H9 (cell line): ENCODE data around the gene WDR20. TPM values are rescaled to one million over a fixed set of nuclear protein-coding genes. Genes with fewer than 3 reads are reported as not detected.

Source experiments
- DNase-seq: peaks from one replicate; pipeline ENCODE4 v3.0.0-alpha.2; 2017
- H2AFZ ChIP-seq: one replicate; pipeline ENCODE4 v1.6.1; 2013; ENCODE audit warnings: mild to moderate bottlenecking, low read length, control low read depth, moderate library complexity
- H2AK5ac ChIP-seq: 2 replicates; pipeline ENCODE4 v1.6.1; 2013; ENCODE audit warnings: low read length, control low read depth, mixed read lengths; ENCODE audit not compliant: insufficient read length
- H2BK120ac ChIP-seq: one replicate; pipeline ENCODE4 v1.6.1; 2013; ENCODE audit warnings: low read depth, mild to moderate bottlenecking, low read length, control low read depth, inconsistent platforms; ENCODE audit not compliant: poor library complexity, severe bottlenecking
- H2BK12ac ChIP-seq: 2 replicates; pipeline ENCODE4 v1.6.1; 2013; ENCODE audit warnings: low read length, control low read depth, mixed read lengths, low read depth; ENCODE audit not compliant: insufficient read length
- H2BK15ac ChIP-seq: 2 replicates; pipeline ENCODE4 v1.6.1; 2013; ENCODE audit warnings: low read depth, low read length, control low read depth
- H2BK20ac ChIP-seq: one replicate; pipeline ENCODE4 v1.6.1; 2013; ENCODE audit warnings: low read depth, mild to moderate bottlenecking, low read length, control low read depth, inconsistent platforms; ENCODE audit not compliant: poor library complexity, severe bottlenecking
- H2BK5ac ChIP-seq: 2 replicates; pipeline ENCODE4 v1.6.1; 2013; ENCODE audit warnings: low read length, control low read depth, mixed read lengths; ENCODE audit not compliant: insufficient read length
- H3K14ac ChIP-seq: 2 replicates; pipeline ENCODE4 v1.6.1; 2013; ENCODE audit warnings: low read length, control low read depth; ENCODE audit not compliant: insufficient read depth
- H3K18ac ChIP-seq: 2 replicates; pipeline ENCODE4 v1.6.1; 2013; ENCODE audit warnings: low read depth, mild to moderate bottlenecking, mixed read lengths, low read length, control low read depth; ENCODE audit not compliant: insufficient read length
- H3K23ac ChIP-seq: 2 replicates; pipeline ENCODE4 v1.6.1; 2013; ENCODE audit warnings: low read length, control low read depth, mixed read lengths, low read depth; ENCODE audit not compliant: insufficient read length
- H3K23me2 ChIP-seq: 2 replicates; pipeline ENCODE4 v1.6.1; 2013; ENCODE audit warnings: low read depth, mild to moderate bottlenecking, mixed read lengths, low read length, control low read depth; ENCODE audit not compliant: insufficient read length, poor library complexity, severe bottlenecking
- H3K27ac ChIP-seq: 2 replicates; pipeline ENCODE4 v1.5.1; 2013; ENCODE audit warnings: low read length, control low read depth, mixed read lengths, low read depth; ENCODE audit not compliant: insufficient read length
- H3K27me3 ChIP-seq: 2 replicates; pipeline ENCODE4 v1.6.1; 2013; ENCODE audit warnings: low read length, control low read depth, inconsistent platforms; ENCODE audit not compliant: insufficient read depth
- H3K4ac ChIP-seq: 2 replicates; pipeline ENCODE4 v1.6.1; 2013; ENCODE audit warnings: low read depth, mild to moderate bottlenecking, control low read depth, inconsistent platforms, low read length, moderate library complexity
- H3K4me1 ChIP-seq: 2 replicates; pipeline ENCODE4 v1.6.1; 2013; ENCODE audit warnings: low read length, control low read depth, inconsistent platforms; ENCODE audit not compliant: insufficient read depth
- H3K4me2 ChIP-seq: 2 replicates; pipeline ENCODE4 v1.6.1; 2013; ENCODE audit warnings: low read length, control low read depth, mixed read lengths; ENCODE audit not compliant: insufficient read length, insufficient read depth
- H3K56ac ChIP-seq: 2 replicates; pipeline ENCODE4 v1.6.1; 2013; ENCODE audit warnings: low read depth, mild to moderate bottlenecking, mixed read lengths, low read length, control low read depth; ENCODE audit not compliant: insufficient read length
- H3K79me1 ChIP-seq: 2 replicates; pipeline ENCODE4 v1.6.1; 2013; ENCODE audit warnings: low read depth, mild to moderate bottlenecking, moderate library complexity, low read length, control low read depth, inconsistent platforms; ENCODE audit not compliant: insufficient read depth, poor library complexity, severe bottlenecking
- H3K79me2 ChIP-seq: 2 replicates; pipeline ENCODE4 v1.6.1; 2013; ENCODE audit warnings: low read length, control low read depth, inconsistent platforms; ENCODE audit not compliant: insufficient read depth
- H3K9ac ChIP-seq: 2 replicates; pipeline ENCODE4 v1.6.1; 2013; ENCODE audit warnings: low read length, control low read depth, mixed read lengths; ENCODE audit not compliant: insufficient read length; ENCODE audit errors: extremely low read depth
- H3K9me3 ChIP-seq: one replicate; pipeline ENCODE4 v1.6.1; 2013; ENCODE audit warnings: low read depth, low read length, inconsistent platforms; ENCODE audit not compliant: control insufficient read depth
- H3T11ph ChIP-seq: one replicate; pipeline ENCODE4 v1.6.1; 2013; ENCODE audit warnings: mild to moderate bottlenecking, low read length, control low read depth, inconsistent platforms
- H4K20me1 ChIP-seq: one replicate; pipeline ENCODE4 v1.6.1; 2013; ENCODE audit not compliant: control insufficient read depth, insufficient read length, insufficient read depth
- H4K5ac ChIP-seq: 2 replicates; pipeline ENCODE4 v1.6.1; 2013; ENCODE audit warnings: low read depth, mild to moderate bottlenecking, mixed read lengths, low read length, control low read depth; ENCODE audit not compliant: insufficient read length
- H4K8ac ChIP-seq: replicated peaks from 2 replicates; pipeline ENCODE4 v1.6.1; 2013; ENCODE audit warnings: low read length, control low read depth, mixed read lengths, low read depth; ENCODE audit not compliant: insufficient read length
- H4K91ac ChIP-seq: 2 replicates; pipeline ENCODE4 v1.6.1; 2013; ENCODE audit warnings: low read depth, mild to moderate bottlenecking, moderate library complexity, mixed read lengths, low read length, control low read depth; ENCODE audit not compliant: insufficient read length
- H3K27ac Mint-ChIP-seq, 3 experiments: 2 replicates in 2 of 3; 3 replicates in 1 of 3; pipeline ENCODE4 v1.8.0; 2020 to 2021; ENCODE audit warnings: mixed read lengths in 3 of 3, mild to moderate bottlenecking in 1 of 3, moderate library complexity in 1 of 3
- H3K27me3 Mint-ChIP-seq: 2 replicates; pipeline ENCODE4 v1.8.0; 2021; ENCODE audit warnings: low read depth, mild to moderate bottlenecking, moderate library complexity, mixed read lengths
- H3K36me3 Mint-ChIP-seq, 3 experiments: 2 replicates in 2 of 3; 3 replicates in 1 of 3; pipeline ENCODE4 v1.8.0; 2020 to 2021; ENCODE audit warnings: low read depth in 3 of 3, mixed read lengths in 3 of 3; ENCODE audit not compliant: insufficient read depth in 1 of 3
- H3K4me1 Mint-ChIP-seq, 2 experiments: 2 replicates each; pipeline ENCODE4 v1.8.0; 2020; ENCODE audit warnings: mixed read lengths in 2 of 2
- H3K4me3 Mint-ChIP-seq, 2 experiments: 2 replicates in 1 of 2; 3 replicates in 1 of 2; pipeline ENCODE4 v1.8.0; 2020 to 2021; ENCODE audit warnings: mild to moderate bottlenecking in 2 of 2, mixed read lengths in 2 of 2, moderate library complexity in 1 of 2
- H3K9me3 Mint-ChIP-seq, 2 experiments: 2 replicates in 1 of 2; 3 replicates in 1 of 2; pipeline ENCODE4 v1.8.0; 2020; ENCODE audit warnings: mild to moderate bottlenecking in 2 of 2, mixed read lengths in 2 of 2, moderate library complexity in 1 of 2
- WGBS: extraction: QIAGEN DNeasy Blood & Tissue Kit; methylation state at CpG from one replicate; pipeline ENCODE4 v1.1.7; 2013; ENCODE audit warnings: missing lambda C conversion rate, low lambda C conversion rate, mixed read lengths; ENCODE audit not compliant: insufficient read length; ENCODE audit errors: extremely low coverage; 5-methylcytosine and 5-hydroxymethylcytosine counted together
- total RNA-seq: library from RNA; stranded (reverse); gene quantifications from 2 replicates; pipeline ENCODE4 v1.2.1, GENCODE V29; 2021
- TF ChIP-seq, protein P1 (sequence below): fragments of 200-600 bp; sonication (generic); conservative IDR thresholded peaks from 3 replicates; pipeline ENCODE4 v1.8.0; 2021; ENCODE audit warnings: antibody characterized with exemption, mild to moderate bottlenecking

WDR20 gene
- total RNA-seq, 1 experiment from 2014 or later, result 31.6 TPM

DNA sequence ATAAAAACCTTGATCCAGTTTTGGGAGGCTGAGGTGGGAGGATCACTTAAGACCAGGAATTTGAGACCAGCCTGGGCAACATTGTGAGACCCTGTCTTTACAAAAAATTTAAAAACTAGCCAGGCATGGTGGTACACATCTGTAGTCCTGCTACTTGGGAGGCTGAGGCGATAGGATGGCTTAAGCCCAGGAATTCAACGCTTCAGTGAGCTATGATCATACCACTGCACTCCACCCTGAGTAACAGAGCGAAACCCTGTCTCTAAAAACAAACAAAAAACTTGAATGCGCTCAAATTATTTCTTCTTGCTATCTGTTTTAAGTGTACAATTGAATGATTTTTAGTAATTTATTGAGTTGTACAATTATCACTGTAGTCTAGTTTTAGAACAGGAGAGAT lies 20.1 kb downstream of the WDR20 start:
- no peak overlapping the region for H4K91ac ChIP-seq
- Mint-ChIP-seq H3K27ac (peak overlapping the region in 1 of 3 experiments; percentile 90; a peak in 1 of 7 replicates), H3K9me3 (no peaks in the 10 kb centered on the region), H3K4me1 (peaks cover 9 to 14% of the 10 kb centered on the region in 2 experiments), H3K36me3 (peaks cover 0 to 5% (median 0%) of the 10 kb centered on the region in 3 experiments; a peak in 2 of 7 replicates), H3K27me3 (no peaks in the 10 kb centered on the region), H3K4me3 (no peak overlapping the region)
- no peaks in the 10 kb centered on the region for H4K20me1 ChIP-seq
- no peak overlapping the region for H2BK15ac ChIP-seq
- H3K23ac ChIP-seq, result no peak overlapping the region
- no peak for DNase-seq
- no peak overlapping the region for H2BK5ac ChIP-seq
- no peak overlapping the region for H3K27ac ChIP-seq
- no peaks in the 10 kb centered on the region for H3K4me1 ChIP-seq
- H2BK20ac ChIP-seq, result no peak overlapping the region
- no peak overlapping the region for H3K18ac ChIP-seq
- H3K79me1 ChIP-seq, result peaks cover 11% of the 10 kb centered on the region
- no CpG with 5 or more reads among the region's 4 CpGs for WGBS
- H2BK120ac ChIP-seq, result no peak overlapping the region
- no peak overlapping the region for H3K4ac ChIP-seq
- H3K9ac ChIP-seq, result no peak overlapping the region
- no peak overlapping the region for H2AK5ac ChIP-seq
- H4K5ac ChIP-seq, result no peak overlapping the region
- H3K27me3 ChIP-seq, result no peaks in the 10 kb centered on the region
- no peak overlapping the region for H3K14ac ChIP-seq
- no peaks in the 10 kb centered on the region for H3K23me2 ChIP-seq
- TF ChIP-seq, protein P1, sequence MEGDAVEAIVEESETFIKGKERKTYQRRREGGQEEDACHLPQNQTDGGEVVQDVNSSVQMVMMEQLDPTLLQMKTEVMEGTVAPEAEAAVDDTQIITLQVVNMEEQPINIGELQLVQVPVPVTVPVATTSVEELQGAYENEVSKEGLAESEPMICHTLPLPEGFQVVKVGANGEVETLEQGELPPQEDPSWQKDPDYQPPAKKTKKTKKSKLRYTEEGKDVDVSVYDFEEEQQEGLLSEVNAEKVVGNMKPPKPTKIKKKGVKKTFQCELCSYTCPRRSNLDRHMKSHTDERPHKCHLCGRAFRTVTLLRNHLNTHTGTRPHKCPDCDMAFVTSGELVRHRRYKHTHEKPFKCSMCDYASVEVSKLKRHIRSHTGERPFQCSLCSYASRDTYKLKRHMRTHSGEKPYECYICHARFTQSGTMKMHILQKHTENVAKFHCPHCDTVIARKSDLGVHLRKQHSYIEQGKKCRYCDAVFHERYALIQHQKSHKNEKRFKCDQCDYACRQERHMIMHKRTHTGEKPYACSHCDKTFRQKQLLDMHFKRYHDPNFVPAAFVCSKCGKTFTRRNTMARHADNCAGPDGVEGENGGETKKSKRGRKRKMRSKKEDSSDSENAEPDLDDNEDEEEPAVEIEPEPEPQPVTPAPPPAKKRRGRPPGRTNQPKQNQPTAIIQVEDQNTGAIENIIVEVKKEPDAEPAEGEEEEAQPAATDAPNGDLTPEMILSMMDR, result no peak
- H4K8ac ChIP-seq, result no peak overlapping the region
- no peak overlapping the region for H2BK12ac ChIP-seq
- no peak overlapping the region for H3K56ac ChIP-seq
- H3K9me3 ChIP-seq, result no peaks in the 10 kb centered on the region
- H3K4me2 ChIP-seq, result no peak overlapping the region
- H3T11ph ChIP-seq, result no peak overlapping the region
- peaks cover 8% of the 10 kb centered on the region; the same call in 1 of the 2 replicates for H3K79me2 ChIP-seq
- H2AFZ ChIP-seq, result no peak overlapping the region
